Stimulated activated CD8-positive, alpha-beta memory T cell treated with anti-CD3 and anti-CD28 coated beads, Interleukin-4, amount 100 ng/mL, for 4 hours (primary cell): Measurements from ENCODE around the gene FAM3C.

Experiments
- DNase-seq, 2 donors: peaks; one replicate each; pipeline ENCODE4 v3.0.0-alpha.2; 2020; ENCODE audit warnings: low read depth in 2 of 2, low spot score in 1 of 2

Gene FAM3C

DNA sequence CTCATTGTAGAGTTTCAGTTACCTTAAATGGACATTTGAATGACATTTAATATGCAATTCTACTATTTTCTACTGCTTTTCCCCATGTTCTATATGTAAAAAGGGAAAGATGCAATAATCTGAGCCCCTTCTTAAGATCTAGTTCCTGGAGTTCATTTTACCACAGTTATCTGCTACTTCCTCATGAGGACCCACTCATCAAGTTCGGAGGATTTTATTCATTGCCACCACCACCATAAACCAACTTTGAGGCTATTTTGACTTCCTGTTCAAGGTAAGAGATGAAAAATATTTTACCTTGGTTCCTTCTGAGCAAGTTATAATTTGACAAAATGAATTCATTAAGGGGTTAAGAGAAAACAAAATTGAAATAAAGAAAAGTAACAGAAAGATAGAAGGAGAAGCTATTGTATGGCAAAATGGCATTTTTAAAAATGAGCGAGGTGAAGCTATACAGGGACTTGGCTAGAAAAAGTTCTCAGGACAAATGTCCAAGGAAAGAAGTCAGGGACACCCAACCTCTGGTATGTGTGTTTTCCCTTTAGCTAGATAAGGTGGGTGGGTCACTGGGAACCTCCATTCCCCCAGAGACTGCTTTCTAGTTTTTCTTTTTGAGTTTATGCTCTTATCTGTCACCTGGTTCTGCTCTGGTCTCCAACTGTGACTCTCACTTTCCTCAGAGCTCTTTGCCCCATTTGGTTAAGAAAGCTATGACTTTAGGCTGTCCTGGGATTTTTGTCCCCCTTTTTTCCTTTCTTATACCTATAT, 14.9 kb upstream of the FAM3C start:
- no peak for DNase-seq

DNA sequence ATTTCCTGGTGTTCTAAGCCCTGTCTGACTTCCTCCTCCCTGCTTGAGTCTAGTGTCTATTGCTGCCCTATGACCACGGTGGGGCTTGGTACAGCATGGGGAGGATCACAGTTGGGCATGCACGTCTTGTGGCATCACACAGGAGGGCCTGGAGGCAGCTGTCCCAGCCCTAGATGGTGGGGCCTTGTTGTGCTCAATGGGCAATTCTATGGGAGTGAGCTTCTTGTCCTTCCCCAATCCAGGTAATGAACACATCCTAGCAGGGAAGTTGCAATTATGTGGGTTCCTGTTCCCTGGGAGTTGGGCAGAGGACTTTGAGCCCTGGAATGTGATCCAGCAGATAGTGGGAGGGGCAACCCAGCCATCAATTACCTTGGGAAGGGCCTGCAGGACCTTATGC, 10.8 kb upstream of the FAM3C start:
- DNase-seq, result no peak

DNA sequence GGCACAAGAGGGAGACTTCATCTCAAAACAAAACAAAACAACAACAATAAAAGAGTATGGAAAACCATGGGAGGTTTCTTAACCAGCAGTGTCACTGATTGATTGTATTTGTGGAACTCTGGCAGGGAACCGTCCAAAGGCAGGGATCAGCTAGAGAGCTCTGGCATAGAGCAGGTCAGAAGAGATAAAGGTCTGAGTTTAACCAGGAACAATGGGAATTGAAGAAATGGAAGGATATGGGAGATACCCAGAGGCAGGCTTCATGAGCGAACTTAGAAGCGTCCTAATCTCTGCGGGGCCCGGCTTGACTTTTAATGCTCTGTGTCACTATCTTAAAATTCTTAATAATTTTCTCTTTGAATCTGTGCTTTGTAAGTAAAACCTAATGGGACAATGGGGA, 10.4 kb upstream of the FAM3C start:
- no peak for DNase-seq

DNA sequence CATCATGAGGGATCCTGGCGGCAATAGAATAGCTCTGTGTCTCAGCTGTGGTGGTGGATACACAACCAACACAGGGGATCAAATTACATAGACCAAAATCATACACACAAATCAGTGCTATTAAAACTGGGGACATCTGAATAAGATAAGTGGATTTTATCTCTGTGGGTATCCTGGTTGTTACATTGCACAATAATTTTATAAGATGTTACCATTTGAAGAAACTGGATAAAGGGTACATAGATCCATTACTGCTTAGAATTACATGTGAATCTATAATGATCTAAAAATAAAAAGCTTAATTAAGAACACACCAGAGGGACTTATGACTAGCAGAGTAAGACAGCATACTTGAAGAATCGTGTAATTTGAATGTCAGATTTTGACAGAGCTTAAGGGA, 8.2 kb upstream of the FAM3C start:
- no peak for DNase-seq

DNA sequence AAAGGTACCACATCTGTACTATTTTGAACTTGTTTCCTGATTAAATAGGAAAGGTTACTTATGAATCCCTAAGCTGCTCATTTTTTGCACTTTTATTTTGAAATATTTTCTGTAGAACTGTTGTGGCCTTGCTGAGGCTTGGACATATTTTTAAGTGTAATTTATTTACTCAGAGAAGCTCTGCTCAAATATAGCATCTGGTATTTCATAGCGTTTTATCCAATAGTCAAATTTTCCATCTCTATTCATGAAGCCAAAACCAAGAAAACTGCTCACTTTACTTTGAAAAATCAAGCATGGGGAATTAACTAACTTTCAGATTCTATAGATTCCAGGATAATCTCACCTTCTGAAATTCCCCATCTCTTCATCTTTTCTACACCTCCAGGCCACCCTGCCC, 6.6 kb upstream of the FAM3C start:
- DNase-seq, result no peak

DNA sequence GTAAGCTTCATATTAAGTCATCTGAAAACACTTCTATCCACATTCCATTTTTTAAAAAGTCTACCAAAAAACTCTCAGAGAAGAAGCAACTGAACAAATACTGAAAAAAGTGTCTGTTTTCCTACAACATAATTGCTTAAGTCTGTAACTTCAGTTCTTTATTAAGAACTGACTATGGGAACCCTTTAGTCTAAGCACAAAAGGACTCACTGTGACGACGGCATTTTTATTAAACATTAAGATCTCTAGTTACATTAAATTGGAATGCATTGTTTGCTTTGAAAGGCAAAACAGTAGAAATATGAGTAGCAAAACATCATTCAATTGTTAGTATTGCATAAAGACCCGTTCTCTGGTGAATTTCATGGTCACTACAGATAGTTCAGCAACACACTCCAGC, 5.8 kb upstream of the FAM3C start:
- DNase-seq, result no peak

DNA sequence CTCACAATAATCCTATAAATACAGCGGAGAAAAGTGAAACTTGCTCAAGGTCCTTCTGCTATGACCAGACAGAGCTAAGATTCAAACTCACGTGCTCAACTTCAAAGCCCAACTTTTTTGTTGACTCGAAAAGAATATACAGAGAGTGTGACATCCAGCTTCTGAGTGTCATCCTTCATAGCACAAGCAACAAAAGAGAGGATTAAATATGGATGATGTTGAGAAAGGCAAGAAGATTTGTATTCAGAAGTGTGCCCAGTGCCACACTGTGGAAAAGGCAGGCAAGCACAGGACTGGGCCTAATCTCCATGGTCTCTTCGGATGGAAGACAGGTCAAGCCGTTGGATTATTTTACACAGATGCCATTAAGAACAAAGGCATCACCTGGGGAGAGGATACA, 2.1 kb upstream of the FAM3C start:
- no peak for DNase-seq

DNA sequence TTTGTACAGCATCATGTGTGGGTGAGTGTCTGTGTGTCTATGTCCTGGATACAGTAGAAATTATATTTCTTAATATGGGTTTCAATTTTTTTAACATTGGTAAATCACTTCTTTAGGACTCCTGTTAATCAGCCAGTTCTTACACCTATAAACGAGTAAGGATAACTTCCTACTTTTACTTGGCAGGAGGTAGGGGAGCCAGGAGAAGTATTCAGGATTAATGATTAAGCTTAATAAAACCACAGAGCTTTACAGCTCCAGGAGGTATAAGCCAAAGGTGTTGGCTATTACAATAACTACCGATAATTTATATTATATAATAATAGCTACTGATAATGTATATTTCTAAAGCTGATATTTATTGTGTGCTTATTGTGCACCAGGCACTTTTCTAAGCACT, 1.7 kb upstream of the FAM3C start:
- DNase-seq, result no peak

DNA sequence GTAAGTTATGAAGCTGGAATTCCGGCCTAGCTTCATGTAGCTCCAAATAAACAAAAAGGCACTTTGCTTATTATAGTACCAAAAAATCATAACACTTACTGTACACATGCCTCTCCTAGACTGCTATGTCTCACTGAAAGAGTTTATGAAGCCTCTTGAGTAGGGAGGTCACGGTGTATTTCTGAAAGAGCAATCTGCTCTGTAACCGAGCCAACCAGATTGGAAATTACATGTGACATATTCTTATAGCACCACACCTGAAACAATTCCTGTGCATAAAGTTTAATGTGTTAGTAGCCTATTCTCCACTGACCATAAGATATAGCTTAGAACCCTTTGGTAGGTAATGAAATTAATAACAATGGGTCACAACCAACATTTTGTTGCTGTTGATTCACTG, 1.3 kb upstream of the FAM3C start:
- DNase-seq, result no peak

DNA sequence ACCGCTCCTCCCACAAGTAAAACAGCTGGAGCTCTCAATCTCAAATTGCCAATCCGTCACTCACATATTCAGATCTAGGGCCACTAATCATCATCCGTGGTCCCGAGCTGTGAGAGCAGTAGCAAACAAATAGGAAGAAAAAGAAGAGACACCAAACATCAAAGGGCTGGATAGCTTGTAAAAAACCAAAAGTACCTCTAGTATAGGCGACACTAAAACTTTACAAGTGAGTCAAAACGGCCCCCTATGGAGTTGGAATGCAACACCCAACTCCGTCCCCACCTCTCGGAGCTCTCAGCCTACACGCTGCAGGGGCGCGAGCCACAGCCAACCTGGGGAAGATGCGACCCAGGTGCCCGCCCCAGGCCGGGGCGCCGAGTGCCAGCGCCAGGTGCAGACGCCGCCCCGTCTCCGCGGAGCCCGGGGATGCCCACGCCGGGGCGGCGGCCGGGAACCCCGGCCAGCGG, 581 bp downstream of the FAM3C start:
- peak; percentile 1 to 38 for DNase-seq

DNA sequence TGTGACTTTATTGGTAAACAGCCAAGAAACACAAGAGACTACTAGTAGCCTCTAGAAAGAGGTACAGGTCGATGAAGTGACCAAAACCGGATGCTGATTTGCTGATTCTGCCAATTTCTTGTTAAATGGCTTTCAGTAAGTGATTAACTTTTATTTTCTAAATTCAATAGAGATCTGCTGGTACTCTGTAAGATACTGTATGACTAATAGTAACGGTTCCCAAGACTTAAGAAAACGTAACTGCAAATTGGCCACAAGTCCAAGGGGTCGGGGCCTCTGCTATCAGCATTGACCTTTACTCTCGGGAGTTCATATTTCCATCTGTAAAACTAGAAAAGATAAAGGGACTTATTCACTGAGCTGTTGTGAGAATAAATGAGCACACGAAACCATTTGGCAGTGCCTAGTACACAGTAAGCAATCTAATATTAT, 1.4 kb downstream of the FAM3C start:
- DNase-seq, result no peak

DNA sequence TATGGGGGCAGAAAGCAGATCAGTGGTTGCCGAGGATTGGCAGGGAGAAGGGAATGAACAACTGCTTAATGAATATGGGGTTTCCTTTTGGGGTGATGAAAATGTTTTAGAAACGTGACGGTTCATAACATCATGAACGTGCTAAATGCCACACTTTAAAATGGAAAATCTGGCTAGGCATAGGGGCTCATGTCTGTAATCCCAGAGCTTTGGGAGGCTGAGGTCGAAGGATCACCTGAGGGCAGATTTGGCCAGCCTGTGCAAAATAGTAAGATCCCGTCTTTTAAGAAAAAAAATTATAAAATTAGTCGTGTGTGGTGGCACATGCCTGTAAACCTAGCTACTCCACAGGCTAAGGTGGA, 3.1 kb downstream of the FAM3C start:
- DNase-seq, result no peak

DNA sequence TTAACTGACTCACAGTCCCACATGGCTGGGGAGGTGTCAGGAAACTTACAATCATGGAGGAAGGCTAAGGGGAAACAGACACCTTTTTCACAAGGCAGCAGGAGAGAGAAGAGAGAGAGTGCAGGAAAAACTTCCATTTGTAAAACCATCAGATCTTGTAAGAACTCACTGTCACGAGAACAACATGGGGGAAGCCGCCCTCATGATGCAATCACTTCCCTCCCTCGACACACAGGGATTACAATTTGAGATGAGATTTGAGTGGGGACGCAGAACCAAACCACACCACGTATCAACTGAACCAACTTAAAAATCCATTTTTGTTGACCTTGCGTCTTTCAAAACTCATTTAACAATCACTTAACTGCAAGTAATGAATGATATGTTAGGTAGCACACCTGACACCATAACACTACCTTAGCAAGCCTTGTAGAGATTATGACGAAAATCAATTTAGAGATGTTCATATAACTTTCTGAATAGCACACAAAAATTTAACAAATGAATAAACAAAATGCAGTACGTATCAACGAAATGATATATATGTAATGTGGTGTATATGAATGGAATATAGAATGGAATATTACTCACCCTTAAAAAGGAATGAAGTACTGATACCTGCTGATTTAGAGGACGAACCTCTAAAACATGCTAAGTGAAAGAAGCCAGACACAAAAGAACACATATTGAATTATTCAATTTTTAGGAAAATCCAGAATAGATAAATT, 3.7 kb downstream of the FAM3C start:
- DNase-seq, result no peak

DNA sequence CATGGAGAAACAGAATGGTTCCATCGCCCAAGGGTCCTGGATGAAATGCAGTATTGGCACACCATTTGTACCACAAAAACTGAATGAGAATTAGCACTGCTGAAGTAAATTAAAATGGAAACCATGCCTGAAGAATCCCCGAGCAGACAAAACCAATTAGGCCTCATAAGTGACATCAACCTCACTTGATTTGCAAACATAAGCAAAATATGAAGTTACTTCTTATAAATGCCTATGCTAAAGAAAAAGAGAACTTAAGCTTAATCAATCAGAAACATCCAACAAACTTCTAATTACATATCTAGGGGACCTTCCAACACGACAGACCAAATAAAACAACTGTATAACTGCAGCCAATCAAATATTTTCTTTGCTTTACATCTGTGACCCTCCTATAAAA, 4.4 kb downstream of the FAM3C start:
- DNase-seq, result no peak

DNA sequence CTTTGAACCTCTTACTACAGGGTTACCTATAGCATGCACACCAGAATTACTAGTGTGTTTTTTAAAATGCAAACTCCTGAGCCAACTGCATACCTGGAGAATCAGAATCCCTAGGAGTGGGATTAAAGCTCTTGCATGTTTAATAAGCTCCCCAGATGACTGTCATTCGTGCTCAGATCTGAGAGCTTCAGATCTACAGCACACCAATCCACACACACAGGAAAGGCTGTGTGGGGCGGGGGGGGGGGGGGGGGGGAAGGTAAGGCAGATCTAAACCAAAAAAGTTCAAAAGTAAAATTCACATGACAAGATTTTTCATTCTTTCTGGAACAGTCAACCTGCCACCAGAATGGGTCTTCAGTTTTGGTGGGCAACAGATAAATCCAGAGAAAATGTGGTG, 5.5 kb downstream of the FAM3C start:
- DNase-seq, result no peak

DNA sequence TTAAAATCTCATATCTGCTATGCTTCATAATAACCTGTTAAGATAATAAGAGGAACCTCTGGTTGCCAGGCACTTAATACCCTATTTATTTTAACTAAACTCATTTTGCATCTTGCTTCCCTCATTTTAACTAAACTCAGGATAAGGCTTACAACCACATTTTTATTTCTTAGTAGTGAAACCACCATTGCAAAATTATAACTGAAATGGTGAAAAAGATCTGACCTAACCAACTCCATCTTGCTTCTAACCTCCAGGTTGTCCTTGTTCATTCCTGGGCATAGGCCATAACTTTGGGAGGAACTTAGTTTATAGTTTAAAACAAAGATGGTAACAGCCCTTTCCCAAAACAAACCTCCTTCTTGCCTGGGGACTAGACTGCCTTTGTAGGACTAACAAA, 6.0 kb downstream of the FAM3C start:
- no peak for DNase-seq

DNA sequence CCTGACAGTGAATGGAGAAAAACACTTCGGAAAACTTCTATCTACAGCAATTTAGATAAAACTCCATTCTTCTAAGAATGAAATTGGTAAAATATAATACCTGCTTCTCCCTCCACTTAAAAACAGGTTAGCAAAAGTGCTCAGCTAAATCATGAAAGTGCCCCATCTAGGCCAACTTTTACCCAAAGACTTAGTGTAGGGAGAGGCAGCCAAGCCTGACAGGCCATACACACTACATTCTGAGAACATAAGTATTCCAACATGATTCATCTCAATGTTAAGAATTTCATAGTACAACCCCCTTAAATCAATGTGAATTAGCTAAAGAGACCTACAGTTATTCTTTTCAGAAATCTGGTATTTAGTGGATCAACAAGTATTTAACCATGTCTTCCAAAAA, 7.2 kb downstream of the FAM3C start:
- no peak for DNase-seq

DNA sequence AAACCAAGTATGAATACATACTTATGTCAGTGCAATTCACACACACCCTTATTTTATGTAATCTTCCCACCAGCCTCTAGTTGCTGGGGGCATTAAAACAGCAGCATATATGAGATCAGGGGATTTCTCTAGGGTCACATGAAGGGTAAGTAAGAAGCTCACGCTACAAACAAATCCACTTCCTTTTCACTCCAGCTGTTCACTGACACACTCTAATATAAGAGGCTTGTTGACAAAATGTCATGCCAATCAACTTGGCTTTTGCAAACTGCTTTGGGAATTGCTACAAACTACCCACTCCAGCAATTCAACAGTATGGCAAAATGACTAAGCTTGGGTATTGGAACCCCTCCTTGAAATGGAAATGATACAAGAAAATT, 10.3 kb downstream of the FAM3C start:
- DNase-seq, result no peak

DNA sequence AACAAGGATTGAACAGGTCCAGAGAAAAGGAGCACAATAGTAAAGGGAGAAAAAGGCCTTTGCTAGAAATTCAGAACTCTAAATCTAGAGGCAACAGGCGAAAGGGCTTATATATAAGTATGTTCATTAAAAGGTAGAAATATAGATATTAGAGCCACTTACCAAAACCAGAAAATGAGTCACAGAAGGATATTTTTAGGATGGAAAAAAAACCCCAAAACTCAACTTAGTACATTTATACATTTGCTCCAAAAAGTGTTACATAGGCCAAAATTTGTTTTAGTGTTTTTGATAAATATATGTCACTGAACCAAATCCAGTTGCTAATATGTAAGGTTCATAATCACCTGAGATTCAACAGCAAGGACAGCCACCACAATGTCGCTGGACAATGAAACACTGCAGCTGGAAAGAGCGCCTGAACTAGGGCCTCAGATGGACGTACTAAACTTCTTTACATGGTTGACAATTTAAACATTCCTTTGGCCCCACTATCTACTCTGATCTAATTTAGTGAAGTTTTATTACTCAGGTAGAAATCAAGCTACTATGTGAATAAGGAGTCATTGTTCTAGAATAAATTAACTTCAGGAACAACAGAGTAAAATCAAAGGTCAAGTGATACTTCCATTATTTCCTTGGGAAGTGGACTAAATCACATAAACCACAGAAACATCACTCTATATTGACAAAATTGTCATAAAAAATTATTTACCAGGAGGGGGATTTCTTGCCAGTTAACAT, 10.9 kb downstream of the FAM3C start:
- no peak for DNase-seq

DNA sequence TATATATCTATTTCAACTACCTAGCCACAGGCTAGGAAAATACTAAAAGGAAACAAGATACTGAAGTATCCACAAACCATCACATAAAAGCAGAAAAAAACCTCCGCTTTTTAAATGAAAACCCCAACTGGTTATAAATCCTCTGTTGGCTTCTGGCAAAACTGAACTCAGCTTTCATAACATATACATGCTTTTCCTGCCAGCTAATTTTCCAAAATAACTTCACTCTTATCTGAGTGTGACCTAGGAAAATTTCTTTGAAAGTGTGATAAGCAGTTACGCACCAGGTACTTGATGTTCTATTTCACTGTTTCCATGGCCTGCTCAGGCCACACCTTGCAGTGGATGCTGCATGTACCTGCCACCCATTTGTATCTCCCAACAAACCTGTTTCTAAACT, 11.8 kb downstream of the FAM3C start:
- no peak for DNase-seq

DNA sequence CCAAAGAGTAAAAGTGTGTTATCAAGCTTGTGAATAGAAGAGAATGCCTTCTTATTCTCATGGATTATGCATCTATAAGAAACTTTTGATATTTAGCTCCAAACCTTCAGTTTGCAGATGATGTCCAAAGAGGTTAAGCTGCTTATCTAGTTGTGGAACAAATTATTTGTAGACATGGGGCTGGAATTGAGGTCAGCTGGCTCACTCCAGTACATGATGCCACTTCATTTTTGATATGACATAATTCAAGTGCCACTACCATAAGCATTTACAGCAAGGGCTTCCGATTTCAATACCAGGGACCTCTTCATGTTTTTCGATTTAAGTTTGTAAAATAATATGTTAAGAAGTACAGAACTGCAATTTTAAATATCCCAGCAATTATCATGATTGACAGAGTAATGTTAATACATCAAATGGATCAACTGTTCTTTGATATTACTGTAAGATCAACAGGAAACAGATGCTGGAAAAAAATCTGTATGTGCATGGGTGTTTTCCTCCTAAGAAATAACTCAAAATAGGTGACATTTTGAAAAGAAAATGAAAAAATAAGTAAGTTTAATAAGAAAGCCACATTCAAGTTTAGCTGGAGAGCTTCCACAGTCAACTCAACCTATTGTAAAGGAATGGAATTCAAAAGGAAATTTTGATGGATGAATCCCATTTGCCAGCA, 12.7 kb downstream of the FAM3C start:
- DNase-seq, result no peak

DNA sequence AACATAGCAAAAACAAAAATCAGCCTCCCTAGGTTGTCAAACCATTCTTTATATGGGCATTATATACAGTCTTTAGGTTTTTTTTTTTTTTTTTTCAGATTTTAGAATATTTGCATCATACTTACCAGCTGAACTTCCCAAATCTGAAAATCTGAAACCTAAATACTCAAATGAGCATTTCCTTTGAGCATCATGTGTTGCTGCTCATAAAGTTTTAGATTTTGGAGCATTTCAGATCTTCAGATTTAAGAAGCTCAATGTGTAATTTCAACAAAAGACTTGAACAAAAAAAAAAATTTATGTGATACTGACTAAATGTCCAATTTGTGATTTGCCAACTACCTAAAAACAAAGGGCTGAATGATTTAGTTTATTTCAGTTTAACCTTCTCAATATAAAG, 13.6 kb downstream of the FAM3C start:
- DNase-seq, result no peak
